ENCODE data around the gene EFCAB8.

EFCAB8 gene

GRCh38 chr20:32988008-32988407 lies 129.3 kb downstream of the EFCAB8 start:
- DNase-seq = no peak

- no peak for DNase-seq
Measured at GRCh38 chr20:32989507-32990283, 131.0 kb downstream of the EFCAB8 start.

GRCh38 chr20:32990426-32990825 lies 131.7 kb downstream of the EFCAB8 start:
- no peak for DNase-seq

GRCh38 chr20:32991383-32991782 lies 132.7 kb downstream of the EFCAB8 start:
- no peak for DNase-seq

GRCh38 chr20:32991792-32992641 lies 133.3 kb downstream of the EFCAB8 start:
- DNase-seq = no peak

- no peak for DNase-seq
Measured at GRCh38 chr20:32993496-32994050, 134.8 kb downstream of the EFCAB8 start.

GRCh38 chr20:32995802-32996201 lies 137.1 kb downstream of the EFCAB8 start:
- no peak for DNase-seq

GRCh38 chr20:32997431-32997830 lies 138.7 kb downstream of the EFCAB8 start:
- DNase-seq = no peak

GRCh38 chr20:32999603-33000250 lies 141.0 kb downstream of the EFCAB8 start:
- DNase-seq = no peak

- DNase-seq = no peak
Measured at GRCh38 chr20:33000802-33001466, 142.2 kb downstream of the EFCAB8 start.

- no peak for DNase-seq
Measured at GRCh38 chr20:33002087-33002808, 143.5 kb downstream of the EFCAB8 start.

- DNase-seq = no peak
Measured at GRCh38 chr20:33004141-33004751, 145.5 kb downstream of the EFCAB8 start, which contains the start of gene SUN5. Gene SUN5 (minus strand): TSS chr20:33004433. CDS start chr20:33004340, 93 bp downstream.

GRCh38 chr20:33005132-33005566 lies 146.4 kb downstream of the EFCAB8 start:
- DNase-seq = peak; percentile 63 to 75

- no peak for DNase-seq
Measured at GRCh38 chr20:33005908-33006775, 147.4 kb downstream of the EFCAB8 start.

- DNase-seq = no peak
Measured at GRCh38 chr20:33006776-33007375, 148.2 kb downstream of the EFCAB8 start.

GRCh38 chr20:33007376-33008335 lies 148.9 kb downstream of the EFCAB8 start, which contains the start of gene BPIFB2:
Gene BPIFB2 (plus strand): TSS chr20:33007704. CDS start chr20:33008575, 871 bp downstream.
- DNase-seq = no peak

- DNase-seq = no peak
Measured at GRCh38 chr20:33008336-33009213, 149.9 kb downstream of the EFCAB8 start.
